GM21619 (cell line): ENCODE data around the gene APLP2.
"Not testable (repeated sequence)": the region's sequence is repeated elsewhere in the genome, so short reads cannot be mapped to it uniquely, and the experiment has no call there.

Experiments used
- ATAC-seq: cut with Tn5 transposase; IDR thresholded peaks from one replicate; pipeline ENCODE4 v1.9.1; 2021; ENCODE audit not compliant: unreplicated experiment

APLP2 gene

GRCh38 chr11:130088919-130089673 lies 19.4 kb downstream of the APLP2 start:
- ATAC-seq: no peak

GRCh38 chr11:130089674-130090073 lies 20.0 kb downstream of the APLP2 start:
- ATAC-seq: no peak

DNA sequence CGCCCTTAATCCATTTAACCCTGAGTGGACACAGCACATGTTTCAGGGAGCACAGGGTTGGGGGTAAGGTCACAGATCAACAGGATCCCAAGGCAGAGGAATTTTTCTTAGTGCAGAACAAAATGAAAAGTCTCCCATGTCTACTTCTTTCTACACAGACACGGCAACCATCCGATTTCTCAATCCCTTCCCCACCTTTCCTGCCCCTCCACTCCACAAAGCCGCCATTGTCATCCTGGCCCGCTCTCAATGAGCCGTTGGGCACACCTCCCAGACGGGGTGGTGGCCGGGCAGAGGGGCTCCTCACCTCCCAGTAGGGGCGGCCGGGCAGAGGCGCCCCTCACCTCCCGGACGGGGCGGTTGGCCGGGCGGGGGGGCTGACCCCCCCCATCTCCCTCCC lies 20.8 kb downstream of the APLP2 start:
- not testable (repeated sequence) for ATAC-seq

DNA sequence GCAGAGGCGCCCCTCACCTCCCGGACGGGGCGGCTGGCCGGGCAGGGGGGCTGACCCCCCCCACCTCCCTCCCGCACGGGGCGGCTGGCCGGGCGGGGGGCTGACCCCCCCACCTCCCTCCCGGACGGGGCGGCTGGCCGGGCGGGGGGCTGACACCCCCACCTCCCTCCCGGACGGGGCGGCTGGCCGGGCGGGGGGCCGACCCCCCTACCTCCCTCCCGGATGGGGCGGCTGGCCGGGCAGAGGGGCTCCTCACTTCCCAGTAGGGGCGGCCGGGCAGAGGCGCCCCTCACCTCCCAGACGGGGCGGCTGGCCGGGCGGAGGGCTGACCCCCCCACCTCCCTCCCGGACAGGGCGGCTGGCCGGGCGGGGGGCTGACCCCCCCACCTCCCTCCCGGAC lies 21.5 kb downstream of the APLP2 start:
- not testable (repeated sequence) for ATAC-seq

- no peak for ATAC-seq
Observed at GRCh38 chr11:130092661-130093060, 23.0 kb downstream of the APLP2 start.

GRCh38 chr11:130094614-130095013 lies 24.9 kb downstream of the APLP2 start:
- ATAC-seq: no peak

DNA sequence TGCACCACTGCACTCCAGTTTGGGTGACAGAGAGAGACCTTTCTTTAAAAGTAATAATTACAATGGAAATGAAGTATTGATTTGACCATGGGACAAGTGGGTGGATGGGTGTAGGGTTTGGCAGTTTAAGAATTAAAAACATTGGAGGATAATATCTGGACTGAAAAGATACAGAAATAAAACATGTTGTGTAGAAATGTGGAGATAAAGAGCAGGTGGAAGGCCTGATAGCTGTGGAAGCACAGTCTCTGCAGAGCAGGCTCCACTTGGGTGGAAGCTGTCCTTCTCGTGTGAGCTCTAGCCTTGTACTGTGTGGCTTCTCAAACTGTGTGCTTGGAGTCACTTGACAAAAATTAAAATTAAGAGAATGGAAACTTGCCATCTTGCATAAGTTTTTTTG lies 25.6 kb downstream of the APLP2 start:
- no peak for ATAC-seq

DNA sequence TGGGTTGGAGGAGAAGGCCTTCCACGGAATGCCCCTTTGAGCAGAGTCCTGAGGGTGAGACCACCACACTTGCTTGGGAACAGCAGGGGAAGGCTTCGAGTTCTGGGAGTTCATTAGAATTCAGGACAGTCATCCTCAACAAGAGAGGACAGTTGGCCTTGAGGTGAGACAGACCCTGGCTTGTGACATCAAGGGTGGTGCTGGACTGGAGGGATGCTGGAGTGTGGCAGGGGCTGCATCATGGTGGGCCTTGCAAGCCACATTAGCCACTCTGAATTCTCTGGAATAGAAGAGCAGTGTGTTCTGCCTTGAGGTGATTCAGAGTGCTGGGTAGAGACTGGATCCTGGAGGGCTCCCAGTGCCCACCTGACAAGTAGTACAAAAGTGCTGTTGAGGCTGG lies 26.3 kb downstream of the APLP2 start:
- no peak for ATAC-seq

DNA sequence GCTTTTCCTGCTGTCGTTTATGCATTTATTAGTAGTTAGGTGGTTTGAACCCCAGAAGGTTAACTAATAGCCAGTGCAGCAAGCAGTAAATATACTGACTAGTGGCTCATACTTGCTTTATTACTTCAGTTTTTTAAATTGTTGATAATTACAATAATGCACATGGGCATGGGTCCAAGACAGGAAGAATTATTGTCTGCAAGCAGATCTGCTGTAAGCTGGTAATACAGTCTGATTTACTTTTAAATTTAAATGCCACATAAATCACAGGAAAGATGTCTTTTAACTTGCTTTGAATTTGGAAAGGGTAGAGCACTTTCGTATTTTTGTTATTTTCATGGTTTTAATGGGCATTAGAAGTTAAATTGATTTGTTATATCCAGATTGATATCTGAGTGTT lies 27.1 kb downstream of the APLP2 start:
- no peak for ATAC-seq

DNA sequence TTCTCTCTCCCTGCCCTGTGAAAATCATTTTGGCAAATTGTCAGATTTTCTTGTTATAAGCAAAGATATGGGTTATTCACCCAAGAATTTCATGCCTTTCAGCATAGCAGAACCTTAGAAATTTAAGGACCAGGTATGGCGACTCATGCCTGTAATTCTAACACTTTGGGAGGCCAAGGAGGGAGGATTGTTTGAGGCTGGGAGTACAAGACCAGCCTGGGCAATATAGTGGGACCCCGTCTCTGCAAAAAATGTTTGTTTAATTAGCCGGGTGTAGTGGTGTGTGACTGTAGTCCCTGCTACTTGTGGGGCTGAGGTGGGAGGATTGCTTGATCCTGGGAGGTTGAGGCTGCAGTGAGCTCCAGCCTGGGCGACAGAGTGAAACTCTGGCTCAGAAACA lies 27.6 kb downstream of the APLP2 start:
- ATAC-seq: no peak

- ATAC-seq: no peak
Observed at GRCh38 chr11:130099356-130099755, 29.7 kb downstream of the APLP2 start.

DNA sequence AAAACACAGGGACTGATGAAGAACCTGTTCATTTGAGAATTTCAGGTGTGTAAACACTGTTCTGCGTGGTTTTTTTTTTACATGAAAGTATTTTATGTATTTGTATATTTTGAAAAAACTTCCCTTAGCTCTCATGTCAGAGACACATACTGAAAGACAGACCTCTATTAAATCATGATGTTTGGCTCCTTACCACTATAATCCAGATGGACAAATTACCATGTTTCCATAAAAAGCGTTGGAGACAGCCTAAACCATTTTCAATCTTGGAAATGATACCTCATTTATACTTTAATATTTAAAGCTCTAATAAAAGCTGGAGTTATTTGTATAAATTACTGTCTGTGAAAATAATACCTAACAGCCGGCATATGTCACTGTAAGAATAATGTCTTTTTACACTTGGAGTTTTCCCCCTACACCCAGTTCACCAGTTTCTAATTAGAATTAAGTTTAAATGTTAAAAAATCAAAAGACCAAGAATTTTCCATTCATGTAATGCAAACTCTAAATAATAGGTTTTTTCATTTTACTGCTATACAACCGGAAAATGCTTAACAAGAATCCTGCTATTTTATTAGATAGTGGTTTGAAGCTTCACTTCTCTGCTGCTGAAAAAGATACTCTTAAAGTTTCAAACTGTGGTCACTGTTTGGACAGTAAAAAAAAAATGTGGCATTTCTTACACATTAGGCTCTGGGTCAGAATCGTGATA lies 30.8 kb downstream of the APLP2 start:
- ATAC-seq: no peak

GRCh38 chr11:130101661-130102060 lies 32.0 kb downstream of the APLP2 start:
- no peak for ATAC-seq

DNA sequence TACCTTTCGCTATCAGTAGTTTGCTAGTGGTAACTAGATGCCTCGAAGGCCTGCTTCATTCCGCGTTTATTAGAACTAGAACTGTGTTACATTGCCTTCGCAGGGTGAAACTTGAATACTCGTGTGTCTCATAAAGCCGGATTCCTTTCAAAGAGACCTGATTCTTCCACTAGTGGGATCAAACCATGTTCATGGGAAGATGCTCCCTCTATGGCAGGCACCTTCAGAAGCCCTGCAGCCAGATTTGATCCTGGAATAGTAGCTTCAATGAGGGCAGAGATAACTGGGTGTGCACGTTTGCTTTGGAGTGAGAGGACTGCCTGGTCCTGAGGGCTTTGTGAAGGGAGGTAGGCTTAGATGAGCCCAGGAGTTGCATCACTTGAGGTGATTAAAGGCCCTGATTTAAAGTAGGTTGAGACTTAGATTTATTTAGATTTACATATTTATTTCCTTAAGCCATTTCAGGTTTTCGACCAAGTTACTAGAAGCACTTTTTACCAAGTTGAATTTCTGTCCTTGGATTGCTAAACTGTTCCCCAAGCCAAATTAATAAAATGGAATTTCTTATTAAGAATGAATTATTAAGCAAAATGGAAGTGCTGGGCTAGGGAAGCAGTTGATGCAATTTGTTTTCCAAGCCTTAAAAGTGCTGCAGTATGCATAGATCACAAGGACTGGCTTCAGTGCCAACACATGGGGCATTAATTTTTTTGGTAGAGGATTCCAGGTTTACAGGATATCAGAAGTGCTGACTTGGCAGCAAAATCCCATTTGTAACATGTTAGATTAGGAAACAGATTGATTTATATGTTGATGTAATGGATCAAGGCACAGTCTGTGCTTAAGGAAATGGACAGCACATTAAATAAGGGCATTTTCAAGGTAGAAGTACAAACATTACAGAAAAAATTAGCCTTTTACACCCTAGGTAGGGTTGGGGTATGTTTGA lies 32.9 kb downstream of the APLP2 start:
- no peak for ATAC-seq

DNA sequence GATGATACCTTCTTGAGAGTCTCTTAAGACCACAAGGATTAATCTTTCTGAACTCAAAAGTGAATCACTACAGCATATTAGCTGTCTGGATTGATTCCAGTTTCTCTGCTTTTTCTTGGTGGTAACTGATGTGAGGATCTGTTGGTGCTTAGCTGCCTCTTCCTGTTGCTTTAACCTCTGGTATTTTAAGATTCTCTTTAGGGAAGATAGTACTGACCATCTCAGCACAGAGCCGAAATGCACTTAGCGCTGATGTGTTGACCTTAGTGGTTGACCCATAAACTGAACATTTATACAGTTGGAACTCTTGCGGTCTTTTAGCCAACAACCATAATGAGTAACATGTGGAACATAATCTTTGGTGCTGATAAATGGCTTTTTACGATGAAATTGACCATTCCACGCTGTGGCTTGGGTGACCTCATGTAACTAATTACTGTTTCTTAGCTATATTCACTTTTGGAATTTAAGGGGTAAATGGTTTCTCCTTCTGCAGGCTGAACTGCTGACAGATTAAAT lies 33.7 kb downstream of the APLP2 start:
- no peak for ATAC-seq

DNA sequence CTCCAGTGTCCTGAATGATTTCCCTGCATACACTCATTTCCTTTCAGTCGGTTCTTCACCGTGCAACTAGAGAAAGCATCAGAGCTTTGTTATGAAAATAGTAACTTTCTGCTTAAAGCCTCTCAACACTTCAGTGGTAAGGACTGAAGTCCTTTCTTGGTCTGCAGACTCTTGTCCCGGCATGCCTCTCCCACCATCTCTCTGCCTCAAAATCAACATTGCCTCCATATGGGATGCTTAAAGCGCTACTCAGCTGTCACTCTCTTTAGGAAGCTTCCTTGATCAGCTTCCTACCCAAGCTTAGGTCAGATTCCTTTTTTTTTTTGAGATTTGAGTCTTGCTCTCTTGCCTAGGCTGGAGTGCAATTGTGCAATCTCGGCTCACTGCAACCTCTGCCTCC lies 36.7 kb downstream of the APLP2 start:
- ATAC-seq: no peak

GRCh38 chr11:130108671-130109070 lies 39.0 kb downstream of the APLP2 start:
- ATAC-seq: not testable (repeated sequence)

- no peak for ATAC-seq
Observed at GRCh38 chr11:130109386-130109785, 39.7 kb downstream of the APLP2 start.

- no peak for ATAC-seq
Observed at GRCh38 chr11:130110339-130111108, 40.8 kb downstream of the APLP2 start.

GRCh38 chr11:130112071-130112830 lies 42.6 kb downstream of the APLP2 start:
- no peak for ATAC-seq
